Lung (tissue), 13 donors: ENCODE data around the gene KCNH3. TPM values are rescaled to one million over a fixed set of nuclear protein-coding genes. Genes with fewer than 3 reads are reported as not detected.
"Not testable (repeated sequence)": the region's sequence is repeated elsewhere in the genome, so short reads cannot be mapped to it uniquely, and the experiment has no call there.

Experiments
- ATAC-seq: fragments of 200-7000 bp; cut with Tn5 transposase; one replicate; pipeline ENCODE4 v1.9.1; 2020; ENCODE audit warnings: moderate number of reproducible peaks; ENCODE audit not compliant: insufficient read depth, low FRiP score
- DNase-seq, 3 donors: peaks; one replicate each; pipeline ENCODE4 v3.0.0-alpha.2; 2013 to 2017
- H3K27ac ChIP-seq, 2 donors: one replicate each; pipeline ENCODE4 v1.5.1; 2013; ENCODE audit warnings: mild to moderate bottlenecking in 2 of 2, moderate library complexity in 2 of 2, control low read depth in 1 of 2, inconsistent platforms in 1 of 2, low read depth in 1 of 2, low read length in 1 of 2
- H3K27me3 ChIP-seq, 3 donors: one replicate each; pipeline ENCODE4 v1.5.1; 2013; ENCODE audit warnings: low read length in 2 of 3; ENCODE audit not compliant: control insufficient read depth in 3 of 3, insufficient read depth in 3 of 3
- H3K36me3 ChIP-seq, 4 donors: one replicate each; pipeline ENCODE4 v1.5.1; 2013; ENCODE audit warnings: low read length in 4 of 4, mild to moderate bottlenecking in 1 of 4, moderate library complexity in 1 of 4; ENCODE audit not compliant: control insufficient read depth in 4 of 4, insufficient read depth in 4 of 4
- H3K4me1 ChIP-seq, 5 donors: one replicate each; pipeline ENCODE4 v1.5.1; 2013; ENCODE audit warnings: low read length in 5 of 5, mild to moderate bottlenecking in 2 of 5, moderate library complexity in 1 of 5; ENCODE audit not compliant: control insufficient read depth in 5 of 5, insufficient read depth in 5 of 5
- H3K4me3 ChIP-seq: one replicate; pipeline ENCODE4 v1.5.1; 2013; ENCODE audit warnings: mild to moderate bottlenecking, control low read depth, moderate library complexity
- H3K9ac ChIP-seq, 2 donors: one replicate each; pipeline ENCODE4 v1.5.1; 2013; ENCODE audit warnings: low read length in 2 of 2, control low read depth in 1 of 2; ENCODE audit not compliant: insufficient read depth in 1 of 2
- H3K9me3 ChIP-seq, 4 donors: one replicate each; pipeline ENCODE4 v1.5.1; 2013; ENCODE audit warnings: low read length in 3 of 4, mild to moderate bottlenecking in 1 of 4, moderate library complexity in 1 of 4; ENCODE audit not compliant: control insufficient read depth in 4 of 4, insufficient read depth in 3 of 4
- CTCF ChIP-seq: IDR thresholded peaks from 2 replicates; pipeline ENCODE4 v1.5.1; 2012; ENCODE audit warnings: mild to moderate bottlenecking; ENCODE audit errors: control extremely low read depth, extremely low read depth
- WGBS, 2 donors: extraction: QIAGEN DNeasy Blood & Tissue Kit; methylation state at CpG; one replicate each; pipeline ENCODE4 v1.1.7; 2013; 5-methylcytosine and 5-hydroxymethylcytosine counted together
- polyA plus RNA-seq, 2 donors: library from polyadenylated mRNA; stranded (reverse); fragments of 200-250 nt; gene quantifications; one replicate each; pipeline ENCODE4 v1.2.1, GENCODE V29; 2013
- small RNA-seq: library from RNA; depleted of rRNA; stranded (forward); fragments of <200 nt; gene quantifications from one replicate; pipeline ENCODE3, GENCODE V24; 2014; ENCODE audit warnings: low replicate concordance
- total RNA-seq, 2 donors: library from RNA; depleted of rRNA in 1 of 2; stranded (reverse); fragments of >200 nt in 1 of 2; gene quantifications; one replicate each; pipeline ENCODE4 v1.2.1, GENCODE V29; 2014 to 2021
- donor health status: control.
- donor health status: control.
- donor health status: Bipolar disorder and iron deficiency.
- donor health status: healthy.
- donor health status: DM: yes; HTN: yes; CAD: no.

Gene KCNH3
- total and polyA plus RNA-seq, 4 donors = 1.1 to 7.1 (median 1.6) TPM

- 26 to 55% methylated on average over 5 of the region's 5 CpGs for WGBS, 2 donors
- H3K27ac ChIP-seq = no peak overlapping the region
- DNase-seq (no peak), ATAC-seq (no peak)
- no peak overlapping the region for H3K4me3 ChIP-seq
- peaks cover 0 to 2% (median 0%) of the 10 kb centered on the region in 4 donors for H3K9me3 ChIP-seq
- H3K36me3 ChIP-seq = peaks cover 0 to 6% (median under 1%) of the 10 kb centered on the region in 4 donors
- TF ChIP-seq CTCF = no peak
- H3K4me1 ChIP-seq = peaks cover 0 to 10% (median 0%) of the 10 kb centered on the region in 5 donors
- H3K27me3 ChIP-seq = no peaks in the 10 kb centered on the region
- no peak overlapping the region for H3K9ac ChIP-seq
Observed at GRCh38 chr12:49604856-49605255, 66.0 kb downstream of the KCNH3 start.

GRCh38 chr12:49605539-49605938 is 66.7 kb downstream of the KCNH3 start, which contains the start of gene FAM186B:
Gene FAM186B (minus strand): TSS chr12:49605639. CDS start chr12:49605477, 162 bp downstream.
- H3K4me3 ChIP-seq, H3K9ac ChIP-seq, H3K27me3 ChIP-seq, H3K27ac ChIP-seq, ATAC-seq, H3K9me3 ChIP-seq, H3K36me3 ChIP-seq, DNase-seq: not testable (repeated sequence)
- WGBS, 2 donors = 96 to 99% methylated on average over 3 to 4 of the region's 4 CpGs
- H3K4me1 ChIP-seq = peaks cover 0 to 10% (median 0%) of the 10 kb centered on the region in 5 donors

Small RNA genes lying within 50 kb of the gene (small RNA-seq; reads per million reads assigned to genes)
- gene POLR2KP1 (not detected), gene RNU6-834P (not detected)

Other genes with a start within 250 kb of the KCNH3 start
- 1 to 10 TPM in 1 of 2 donors, under 1 TPM in 1; 0.67 to 2.7 TPM for gene PRPH, start 243.9 kb upstream of the KCNH3 start, total RNA-seq
- under 1 TPM; 0.19 to 0.67 TPM for gene PRPH, start 243.9 kb upstream of the KCNH3 start, polyA plus RNA-seq
- gene TROAP, start 215.8 kb upstream of the KCNH3 start, total RNA-seq = 1 to 10 TPM; 1.2 to 4.6 TPM
- gene TROAP, start 215.8 kb upstream of the KCNH3 start, polyA plus RNA-seq = 1 to 10 TPM; 2.4 to 4.1 TPM
- not detected for gene C1QL4, start 201.8 kb upstream of the KCNH3 start, total RNA-seq
- gene C1QL4, start 201.8 kb upstream of the KCNH3 start, polyA plus RNA-seq = under 1 TPM in 1 of 2 donors, not detected in 1; 0.06 TPM
- 1 to 10 TPM; 1.5 to 1.7 TPM for gene DNAJC22, start 192.1 kb upstream of the KCNH3 start, total RNA-seq
- gene DNAJC22, start 192.1 kb upstream of the KCNH3 start, polyA plus RNA-seq = under 1 TPM; 0.24 to 0.28 TPM
- gene SPATS2, start 171.6 kb upstream of the KCNH3 start, total RNA-seq = 10 to 100 TPM; 11.9 to 48.8 TPM
- 1 to 10 TPM; 6.6 to 8.2 TPM for gene SPATS2, start 171.6 kb upstream of the KCNH3 start, polyA plus RNA-seq
- 10 to 100 TPM; 35.6 to 55.8 TPM for gene MCRS1, start 29.1 kb downstream of the KCNH3 start, total RNA-seq
- gene MCRS1, start 29.1 kb downstream of the KCNH3 start, polyA plus RNA-seq = 10 to 100 TPM; 48.0 to 50.0 TPM
- under 1 TPM; 0.54 to 0.80 TPM for gene FAM186B, start 66.6 kb downstream of the KCNH3 start, total RNA-seq
- under 1 TPM; 0.17 to 0.31 TPM for gene FAM186B, start 66.6 kb downstream of the KCNH3 start, polyA plus RNA-seq
- gene PRPF40B, start 84.5 kb downstream of the KCNH3 start, total RNA-seq = 10 to 100 TPM; 15.8 to 20.0 TPM
- 10 to 100 TPM; 10.0 to 18.3 TPM for gene PRPF40B, start 84.5 kb downstream of the KCNH3 start, polyA plus RNA-seq
- gene FMNL3, start 168.4 kb downstream of the KCNH3 start, total RNA-seq = 10 to 100 TPM; 30.9 to 51.2 TPM
- 10 to 100 TPM; 11.5 to 13.9 TPM for gene FMNL3, start 168.4 kb downstream of the KCNH3 start, polyA plus RNA-seq
- 100 to 1,000 TPM; 555 to 661 TPM for gene TMBIM6, start 202.5 kb downstream of the KCNH3 start, total RNA-seq
- gene TMBIM6, start 202.5 kb downstream of the KCNH3 start, polyA plus RNA-seq = 100 to 1,000 TPM; 231 to 415 TPM